IPS-15b (cell line): Measurements from ENCODE around the gene PHF1.
"Not testable (repeated sequence)": the region's sequence is repeated elsewhere in the genome, so short reads cannot be mapped to it uniquely, and the experiment has no call there.

Experiments
- H3K27me3 ChIP-seq: one replicate; pipeline ENCODE4 v1.6.1; 2013; ENCODE audit warnings: low read length; ENCODE audit not compliant: control insufficient read depth, insufficient read depth
- H3K36me3 ChIP-seq: one replicate; pipeline ENCODE4 v1.6.1; 2013; ENCODE audit warnings: low read length; ENCODE audit not compliant: control insufficient read depth, insufficient read depth
- H3K4me1 ChIP-seq: one replicate; pipeline ENCODE4 v1.6.1; 2013; ENCODE audit warnings: mild to moderate bottlenecking, low read length; ENCODE audit not compliant: control insufficient read depth, insufficient read depth
- H3K4me3 ChIP-seq: one replicate; pipeline ENCODE4 v1.5.1; 2013; ENCODE audit warnings: low read depth, low read length
- H3K9ac ChIP-seq: one replicate; pipeline ENCODE4 v1.6.1; 2013; ENCODE audit warnings: low read depth, mild to moderate bottlenecking, low read length
- H3K9me3 ChIP-seq: one replicate; pipeline ENCODE4 v1.6.1; 2013; ENCODE audit warnings: mild to moderate bottlenecking, low read length; ENCODE audit not compliant: control insufficient read depth, insufficient read depth

PHF1 gene

GRCh38 chr6:33410711-33411631, at the start of gene PHF1:
Gene PHF1 (plus strand): TSS chr6:33411014. CDS start chr6:33412264, 1,250 bp downstream.
- Histone ChIP-seq H3K27me3 (no peaks in the 10 kb centered on the region), H3K4me1 (peaks cover 11% of the 10 kb centered on the region), H3K36me3 (peaks cover 41% of the 10 kb centered on the region)

GRCh38 chr6:33363486-33363885, 47.3 kb upstream of the PHF1 start:
- H3K36me3 ChIP-seq, H3K4me1 ChIP-seq, H3K9me3 ChIP-seq, H3K4me3 ChIP-seq, H3K9ac ChIP-seq, H3K27me3 ChIP-seq: not testable (repeated sequence)

More at GRCh38 chr6:33410711-33411631, at the start of gene PHF1:
- Histone ChIP-seq H3K9me3 (no peaks in the 10 kb centered on the region), H3K9ac (peak within 1 kb of the TSS; percentile 76), H3K4me3 (peak within 1 kb of the TSS; percentile 78)

GRCh38 chr6:33364475-33365205, 46.2 kb upstream of the PHF1 start:
- not testable (repeated sequence) for H3K4me1 ChIP-seq, H3K27me3 ChIP-seq, H3K4me3 ChIP-seq, H3K36me3 ChIP-seq, H3K9ac ChIP-seq, H3K9me3 ChIP-seq

GRCh38 chr6:33365206-33365971, 45.4 kb upstream of the PHF1 start:
- H3K36me3 ChIP-seq, H3K27me3 ChIP-seq, H3K4me1 ChIP-seq, H3K9me3 ChIP-seq, H3K9ac ChIP-seq, H3K4me3 ChIP-seq: not testable (repeated sequence)

- Histone ChIP-seq H3K9me3 (no peaks in the 10 kb centered on the region), H3K36me3 (no peaks in the 10 kb centered on the region), H3K9ac (no peak overlapping the region), H3K4me3 (no peak overlapping the region), H3K4me1 (peaks cover under 1% of the 10 kb centered on the region), H3K27me3 (no peaks in the 10 kb centered on the region)
Observed at GRCh38 chr6:33367009-33367714, 43.7 kb upstream of the PHF1 start.

- H3K9ac ChIP-seq, H3K36me3 ChIP-seq, H3K4me3 ChIP-seq, H3K4me1 ChIP-seq, H3K9me3 ChIP-seq, H3K27me3 ChIP-seq: not testable (repeated sequence)
Observed at GRCh38 chr6:33367715-33368025, 43.1 kb upstream of the PHF1 start.

GRCh38 chr6:33371901-33372300, 38.9 kb upstream of the PHF1 start:
- not testable (repeated sequence) for H3K4me3 ChIP-seq, H3K27me3 ChIP-seq, H3K9me3 ChIP-seq, H3K9ac ChIP-seq, H3K36me3 ChIP-seq
- H3K4me1 ChIP-seq = peaks cover 12% of the 10 kb centered on the region

GRCh38 chr6:33372526-33373123, 38.2 kb upstream of the PHF1 start:
- peaks cover 12% of the 10 kb centered on the region for H3K4me1 ChIP-seq
- no peaks in the 10 kb centered on the region for H3K27me3 ChIP-seq
- H3K36me3 ChIP-seq = no peaks in the 10 kb centered on the region
- H3K9me3 ChIP-seq = no peaks in the 10 kb centered on the region
- no peak overlapping the region for H3K4me3 ChIP-seq
- H3K9ac ChIP-seq = peak overlapping the region; percentile 47

GRCh38 chr6:33373960-33374910, 36.6 kb upstream of the PHF1 start:
- Histone ChIP-seq H3K9ac (no peak overlapping the region), H3K4me3 (no peak overlapping the region), H3K4me1 (peaks cover 12% of the 10 kb centered on the region)

GRCh38 chr6:33375143-33375671, 35.6 kb upstream of the PHF1 start:
- peaks cover 12% of the 10 kb centered on the region for H3K4me1 ChIP-seq
- no peak overlapping the region for H3K4me3 ChIP-seq
- no peak overlapping the region for H3K9ac ChIP-seq
- no peaks in the 10 kb centered on the region for H3K27me3 ChIP-seq
- no peaks in the 10 kb centered on the region for H3K9me3 ChIP-seq
- no peaks in the 10 kb centered on the region for H3K36me3 ChIP-seq

More at GRCh38 chr6:33373960-33374910, 36.6 kb upstream of the PHF1 start:
- Histone ChIP-seq H3K27me3 (no peaks in the 10 kb centered on the region), H3K9me3 (no peaks in the 10 kb centered on the region), H3K36me3 (no peaks in the 10 kb centered on the region)
